ENCODE results near the gene VKORC1L1.

DNA sequence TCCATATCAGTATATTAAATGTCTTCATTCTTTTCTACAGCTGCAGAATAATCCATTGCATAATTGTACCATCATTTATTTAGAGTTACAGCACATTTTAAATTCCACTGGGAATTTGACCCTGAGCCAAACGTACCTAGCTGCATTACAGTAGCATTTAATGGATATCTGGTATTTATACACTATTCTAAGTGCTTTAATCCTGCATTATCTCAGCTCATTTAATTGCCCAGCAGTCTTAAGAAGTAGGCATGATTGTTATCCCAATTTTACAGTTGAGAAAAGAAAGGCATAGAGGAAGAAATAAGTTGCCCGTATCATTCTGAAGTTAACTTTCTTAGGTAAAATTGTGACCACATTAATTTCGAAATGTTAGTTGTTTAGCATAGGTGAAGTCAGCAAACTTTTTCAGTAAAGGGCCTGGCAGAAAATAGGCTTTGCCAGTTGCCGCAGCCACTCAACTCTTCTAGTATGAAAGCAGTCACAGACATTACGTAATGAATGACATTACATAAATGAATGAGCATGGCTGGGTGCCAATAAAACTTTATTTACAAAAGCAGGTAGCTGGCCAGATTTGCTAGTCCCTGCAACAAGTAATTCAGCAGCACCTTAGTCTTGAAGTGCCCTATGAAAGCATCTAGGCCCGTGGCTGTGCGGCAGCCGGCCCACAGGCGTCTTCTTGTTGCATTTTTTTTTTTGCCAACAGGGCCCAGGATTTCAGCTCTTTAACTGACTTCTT, 79.1 kb downstream of the VKORC1L1 start:
- TF ChIP-seq, protein P1, sequence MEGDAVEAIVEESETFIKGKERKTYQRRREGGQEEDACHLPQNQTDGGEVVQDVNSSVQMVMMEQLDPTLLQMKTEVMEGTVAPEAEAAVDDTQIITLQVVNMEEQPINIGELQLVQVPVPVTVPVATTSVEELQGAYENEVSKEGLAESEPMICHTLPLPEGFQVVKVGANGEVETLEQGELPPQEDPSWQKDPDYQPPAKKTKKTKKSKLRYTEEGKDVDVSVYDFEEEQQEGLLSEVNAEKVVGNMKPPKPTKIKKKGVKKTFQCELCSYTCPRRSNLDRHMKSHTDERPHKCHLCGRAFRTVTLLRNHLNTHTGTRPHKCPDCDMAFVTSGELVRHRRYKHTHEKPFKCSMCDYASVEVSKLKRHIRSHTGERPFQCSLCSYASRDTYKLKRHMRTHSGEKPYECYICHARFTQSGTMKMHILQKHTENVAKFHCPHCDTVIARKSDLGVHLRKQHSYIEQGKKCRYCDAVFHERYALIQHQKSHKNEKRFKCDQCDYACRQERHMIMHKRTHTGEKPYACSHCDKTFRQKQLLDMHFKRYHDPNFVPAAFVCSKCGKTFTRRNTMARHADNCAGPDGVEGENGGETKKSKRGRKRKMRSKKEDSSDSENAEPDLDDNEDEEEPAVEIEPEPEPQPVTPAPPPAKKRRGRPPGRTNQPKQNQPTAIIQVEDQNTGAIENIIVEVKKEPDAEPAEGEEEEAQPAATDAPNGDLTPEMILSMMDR (conservative IDR thresholded peaks at IDR 0.05; ENCODE audit: low read depth, low read length) = no peak
- TF ChIP-seq EZH2 (IDR thresholded peaks at IDR 0.05; ENCODE audit: borderline replicate concordance, low read depth, low read length, poor library complexity, severe bottlenecking) = no peak
